ENCODE data around the gene STK31. TPM values are rescaled to one million over a fixed set of nuclear protein-coding genes. Genes with fewer than 3 reads are reported as not detected.

The STK31 gene, protein sequence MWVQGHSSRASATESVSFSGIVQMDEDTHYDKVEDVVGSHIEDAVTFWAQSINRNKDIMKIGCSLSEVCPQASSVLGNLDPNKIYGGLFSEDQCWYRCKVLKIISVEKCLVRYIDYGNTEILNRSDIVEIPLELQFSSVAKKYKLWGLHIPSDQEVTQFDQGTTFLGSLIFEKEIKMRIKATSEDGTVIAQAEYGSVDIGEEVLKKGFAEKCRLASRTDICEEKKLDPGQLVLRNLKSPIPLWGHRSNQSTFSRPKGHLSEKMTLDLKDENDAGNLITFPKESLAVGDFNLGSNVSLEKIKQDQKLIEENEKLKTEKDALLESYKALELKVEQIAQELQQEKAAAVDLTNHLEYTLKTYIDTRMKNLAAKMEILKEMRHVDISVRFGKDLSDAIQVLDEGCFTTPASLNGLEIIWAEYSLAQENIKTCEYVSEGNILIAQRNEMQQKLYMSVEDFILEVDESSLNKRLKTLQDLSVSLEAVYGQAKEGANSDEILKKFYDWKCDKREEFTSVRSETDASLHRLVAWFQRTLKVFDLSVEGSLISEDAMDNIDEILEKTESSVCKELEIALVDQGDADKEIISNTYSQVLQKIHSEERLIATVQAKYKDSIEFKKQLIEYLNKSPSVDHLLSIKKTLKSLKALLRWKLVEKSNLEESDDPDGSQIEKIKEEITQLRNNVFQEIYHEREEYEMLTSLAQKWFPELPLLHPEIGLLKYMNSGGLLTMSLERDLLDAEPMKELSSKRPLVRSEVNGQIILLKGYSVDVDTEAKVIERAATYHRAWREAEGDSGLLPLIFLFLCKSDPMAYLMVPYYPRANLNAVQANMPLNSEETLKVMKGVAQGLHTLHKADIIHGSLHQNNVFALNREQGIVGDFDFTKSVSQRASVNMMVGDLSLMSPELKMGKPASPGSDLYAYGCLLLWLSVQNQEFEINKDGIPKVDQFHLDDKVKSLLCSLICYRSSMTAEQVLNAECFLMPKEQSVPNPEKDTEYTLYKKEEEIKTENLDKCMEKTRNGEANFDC
- 0.93 and 2.8 TPM in 2 replicates for total RNA-seq (ENCODE audit: low replicate concordance)

GRCh38 chr7:23710000-23710399, at the start of gene STK31:
Gene STK31, plus strand, starts transcription at chr7:23710219. Its CDS starts 67 bp downstream, at chr7:23710286.
- H3K27me3 Mint-ChIP-seq (ENCODE audit: insufficient read depth, low read depth): peaks cover 4% of the 10 kb centered on the region
- H3K79me2 ChIP-seq (ENCODE audit: low read depth): no peaks in the 10 kb centered on the region
- TF ChIP-seq CTCF (IDR thresholded peaks at IDR 0.05) (no peak), EZH2phosphoT487 (IDR thresholded peaks at IDR 0.05) (no peak), EZH2 (IDR thresholded peaks at IDR 0.05) (no peak)
- peaks cover 16% of the 10 kb centered on the region for H3K36me3 Mint-ChIP-seq
- no peak within 1 kb of the TSS for H2AFZ ChIP-seq (replicated peaks)
- no peaks in the 10 kb centered on the region for H3K4me1 ChIP-seq
- H3K27ac ChIP-seq: no peak within 1 kb of the TSS
- no peak for DNase-seq (ENCODE audit: low spot score)
- H3K4me3 ChIP-seq: no peak within 1 kb of the TSS
- peaks cover 5% of the 10 kb centered on the region for H3K9me3 ChIP-seq (ENCODE audit: low read depth)
- H3K36me3 ChIP-seq: peaks cover 11% of the 10 kb centered on the region
- no peak within 1 kb of the TSS for H3K4me3 Mint-ChIP-seq
- no peak within 1 kb of the TSS for H3K27ac Mint-ChIP-seq
- no peak within 1 kb of the TSS for H3K4me2 ChIP-seq
- no peak within 1 kb of the TSS for H3K9ac ChIP-seq
- H3K9me3 Mint-ChIP-seq: peaks cover 14% of the 10 kb centered on the region
- no peaks in the 10 kb centered on the region for H3F3A ChIP-seq (ENCODE audit: low read depth)
- H3K27me3 ChIP-seq: no peaks in the 10 kb centered on the region
- no peaks in the 10 kb centered on the region for H3K4me1 Mint-ChIP-seq
- H4K20me1 ChIP-seq (ENCODE audit: low read depth): no peaks in the 10 kb centered on the region

GRCh38 chr7:23661385-23661784, 48.6 kb upstream of the STK31 start:
- Histone ChIP-seq H3K27me3 (no peaks in the 10 kb centered on the region), H2AFZ (replicated peaks) (peak overlapping the region; percentile 84), H3K4me1 (peaks cover 32% of the 10 kb centered on the region), H3K4me2 (no peak overlapping the region), H3K79me2 (ENCODE audit: low read depth) (no peaks in the 10 kb centered on the region), H3K36me3 (no peaks in the 10 kb centered on the region), H3K9ac (no peak overlapping the region), H3K4me3 (no peak overlapping the region), H3K9me3 (ENCODE audit: low read depth) (no peaks in the 10 kb centered on the region), H3F3A (ENCODE audit: low read depth) (peaks cover 12% of the 10 kb centered on the region), H3K27ac (no peak overlapping the region), H4K20me1 (ENCODE audit: low read depth) (no peaks in the 10 kb centered on the region)
- peaks cover 22% of the 10 kb centered on the region for H3K9me3 Mint-ChIP-seq
- no peaks in the 10 kb centered on the region for H3K27me3 Mint-ChIP-seq (ENCODE audit: insufficient read depth, low read depth)
- no peaks in the 10 kb centered on the region for H3K36me3 Mint-ChIP-seq
- peaks cover 12% of the 10 kb centered on the region for H3K4me1 Mint-ChIP-seq
- no peak overlapping the region for H3K27ac Mint-ChIP-seq
- no peak for DNase-seq (ENCODE audit: low spot score)
- no peak for TF ChIP-seq CTCF (IDR thresholded peaks at IDR 0.05)
- TF ChIP-seq EZH2 (IDR thresholded peaks at IDR 0.05): no peak
- TF ChIP-seq EZH2phosphoT487 (IDR thresholded peaks at IDR 0.05): no peak
- no peak overlapping the region for H3K4me3 Mint-ChIP-seq

- TF ChIP-seq EZH2 (IDR thresholded peaks at IDR 0.05) (no peak), CTCF (IDR thresholded peaks at IDR 0.05) (no peak), EZH2phosphoT487 (IDR thresholded peaks at IDR 0.05) (no peak)
- peak overlapping the region; percentile 46 for H3K27ac ChIP-seq
Observed at GRCh38 chr7:23662124-23662983, 47.7 kb upstream of the STK31 start.

More at GRCh38 chr7:23662124-23662983, 47.7 kb upstream of the STK31 start:
- no peaks in the 10 kb centered on the region for H3K36me3 Mint-ChIP-seq
- Histone ChIP-seq H2AFZ (replicated peaks) (peak overlapping the region; percentile 82), H4K20me1 (ENCODE audit: low read depth) (no peaks in the 10 kb centered on the region), H3K9ac (no peak overlapping the region), H3K27me3 (no peaks in the 10 kb centered on the region), H3K79me2 (ENCODE audit: low read depth) (no peaks in the 10 kb centered on the region), H3K4me2 (peak overlapping the region; percentile 24), H3K9me3 (ENCODE audit: low read depth) (no peaks in the 10 kb centered on the region), H3K36me3 (no peaks in the 10 kb centered on the region), H3K4me1 (peaks cover 32% of the 10 kb centered on the region), H3K4me3 (no peak overlapping the region), H3F3A (ENCODE audit: low read depth) (peaks cover 12% of the 10 kb centered on the region)
- H3K4me1 Mint-ChIP-seq: peaks cover 12% of the 10 kb centered on the region
- peak; percentile 42 for DNase-seq (ENCODE audit: low spot score)
- H3K9me3 Mint-ChIP-seq: peaks cover 17% of the 10 kb centered on the region
- H3K27me3 Mint-ChIP-seq (ENCODE audit: insufficient read depth, low read depth): no peaks in the 10 kb centered on the region
- H3K4me3 Mint-ChIP-seq: no peak overlapping the region
- peak overlapping the region; percentile 80 for H3K27ac Mint-ChIP-seq

Measured in neural progenitor cell (in vitro differentiated cells).